ENCODE data around the gene C1QA. TPM values are rescaled to one million over a fixed set of nuclear protein-coding genes. Genes with fewer than 3 reads are reported as not detected.

The C1QA gene
- total RNA-seq, 6 experiments from 2014 or later: not detected

GRCh38 chr1:22626237-22627157 lies 9.9 kb upstream of the C1QA start:
- DNase-seq: no peak
- no peak for TF ChIP-seq CTCF (IDR thresholded peaks at IDR 0.05)
- H3K4me1 Mint-ChIP-seq (ENCODE audit: low read depth): no peaks in the 10 kb centered on the region
- no peaks in the 10 kb centered on the region for H3K36me3 Mint-ChIP-seq (ENCODE audit: low read depth)
- H3K27me3 Mint-ChIP-seq (ENCODE audit: insufficient read depth): peaks cover 48% of the 10 kb centered on the region
- H3K9me3 Mint-ChIP-seq: no peaks in the 10 kb centered on the region
- H3K27ac Mint-ChIP-seq: no peak overlapping the region
- H3K4me3 Mint-ChIP-seq: no peak overlapping the region

- Mint-ChIP-seq H3K27ac (no peak overlapping the region), H3K4me1 (ENCODE audit: low read depth) (no peaks in the 10 kb centered on the region), H3K36me3 (ENCODE audit: low read depth) (no peaks in the 10 kb centered on the region), H3K9me3 (no peaks in the 10 kb centered on the region), H3K4me3 (no peak overlapping the region), H3K27me3 (ENCODE audit: insufficient read depth) (peaks cover 48% of the 10 kb centered on the region)
- DNase-seq: no peak
- TF ChIP-seq CTCF (IDR thresholded peaks at IDR 0.05): no peak
These were observed 9.1 kb upstream of the C1QA start for GRCh38 chr1:22627331-22627730.

- Mint-ChIP-seq H3K4me3 (no peak overlapping the region), H3K36me3 (ENCODE audit: low read depth) (no peaks in the 10 kb centered on the region), H3K9me3 (no peaks in the 10 kb centered on the region), H3K27ac (no peak overlapping the region), H3K4me1 (ENCODE audit: low read depth) (no peaks in the 10 kb centered on the region), H3K27me3 (ENCODE audit: insufficient read depth) (peaks cover 51% of the 10 kb centered on the region)
- TF ChIP-seq CTCF (IDR thresholded peaks at IDR 0.05): no peak
- no peak for DNase-seq
These were observed 7.6 kb upstream of the C1QA start for GRCh38 chr1:22628698-22629444.

- H3K4me1 Mint-ChIP-seq (ENCODE audit: low read depth): no peaks in the 10 kb centered on the region
- no peak overlapping the region for H3K27ac Mint-ChIP-seq
- peaks cover 50% of the 10 kb centered on the region for H3K27me3 Mint-ChIP-seq (ENCODE audit: insufficient read depth)
- no peaks in the 10 kb centered on the region for H3K9me3 Mint-ChIP-seq
- H3K36me3 Mint-ChIP-seq (ENCODE audit: low read depth): no peaks in the 10 kb centered on the region
- H3K4me3 Mint-ChIP-seq: no peak overlapping the region
- no peak for DNase-seq
- TF ChIP-seq CTCF (IDR thresholded peaks at IDR 0.05): no peak
These were observed 6.5 kb upstream of the C1QA start for GRCh38 chr1:22629886-22630285.

GRCh38 chr1:22633697-22634463 lies 2.5 kb upstream of the C1QA start:
- no peaks in the 10 kb centered on the region for H3K4me1 Mint-ChIP-seq (ENCODE audit: low read depth)
- H3K4me3 Mint-ChIP-seq: no peak overlapping the region
- H3K36me3 Mint-ChIP-seq (ENCODE audit: low read depth): no peaks in the 10 kb centered on the region
- H3K9me3 Mint-ChIP-seq: no peaks in the 10 kb centered on the region
- DNase-seq: no peak
- no peak overlapping the region for H3K27ac Mint-ChIP-seq
- no peak for TF ChIP-seq CTCF (IDR thresholded peaks at IDR 0.05)
- H3K27me3 Mint-ChIP-seq (ENCODE audit: insufficient read depth): peaks cover 41% of the 10 kb centered on the region

Measured in HFFc6 (cell line).